Stimulated activated CD8-positive, alpha-beta memory T cell treated with anti-CD3 and anti-CD28 coated beads, Interleukin-12 subunit alpha, Interleukin-12 subunit beta, amount 100 ng/mL, for 4 hours (primary cell): Measurements from ENCODE around the gene P2RX1.

Source experiments
- DNase-seq: peaks from one replicate; pipeline ENCODE4 v3.0.0-alpha.2; 2020; ENCODE audit warnings: low read depth

The P2RX1 gene

GRCh38 chr17:3887804-3888203 is 28.5 kb downstream of the P2RX1 start:
- DNase-seq, result no peak

- no peak for DNase-seq
Measured at GRCh38 chr17:3887394-3887793, 28.9 kb downstream of the P2RX1 start.

- no peak for DNase-seq
Measured at GRCh38 chr17:3886776-3887175, 29.5 kb downstream of the P2RX1 start.

- no peak for DNase-seq
Measured at GRCh38 chr17:3885970-3886369, 30.3 kb downstream of the P2RX1 start.

GRCh38 chr17:3885271-3885670 is 31.0 kb downstream of the P2RX1 start:
- DNase-seq, result no peak

GRCh38 chr17:3884188-3884587 is 32.1 kb downstream of the P2RX1 start:
- no peak for DNase-seq

GRCh38 chr17:3882276-3882675 is 34.0 kb downstream of the P2RX1 start:
- DNase-seq, result no peak

- no peak for DNase-seq
Measured at GRCh38 chr17:3880983-3881382, 35.3 kb downstream of the P2RX1 start.

GRCh38 chr17:3879591-3880417 is 36.5 kb downstream of the P2RX1 start:
- DNase-seq, result no peak

GRCh38 chr17:3879186-3879585 is 37.1 kb downstream of the P2RX1 start:
- DNase-seq, result no peak

GRCh38 chr17:3877220-3877619 is 39.0 kb downstream of the P2RX1 start:
- no peak for DNase-seq

GRCh38 chr17:3875317-3875716 is 40.9 kb downstream of the P2RX1 start:
- no peak for DNase-seq

- DNase-seq, result no peak
Measured at GRCh38 chr17:3873862-3874261, 42.4 kb downstream of the P2RX1 start.

GRCh38 chr17:3870871-3871306 is 45.4 kb downstream of the P2RX1 start:
- no peak for DNase-seq

- no peak for DNase-seq
Measured at GRCh38 chr17:3867606-3868005, 48.7 kb downstream of the P2RX1 start.

GRCh38 chr17:3867106-3867505 is 49.2 kb downstream of the P2RX1 start:
- no peak for DNase-seq

- no peak for DNase-seq
Measured at GRCh38 chr17:3866276-3866675, 50.0 kb downstream of the P2RX1 start.

- DNase-seq, result no peak
Measured at GRCh38 chr17:3865176-3865575, 51.1 kb downstream of the P2RX1 start.

GRCh38 chr17:3864534-3864933 is 51.7 kb downstream of the P2RX1 start:
- DNase-seq, result no peak

GRCh38 chr17:3861761-3862681 is 54.2 kb downstream of the P2RX1 start:
- DNase-seq, result no peak

- no peak for DNase-seq
Measured at GRCh38 chr17:3860939-3861700, 55.1 kb downstream of the P2RX1 start.

- DNase-seq, result no peak
Measured at GRCh38 chr17:3859940-3860339, 56.3 kb downstream of the P2RX1 start.
